ACC112 (cell line): ENCODE results near the gene GJC2.

Experiments
- H2AFZ ChIP-seq: fragments of 200-600 bp; sonication (generic); one replicate; pipeline ENCODE4 v1.6.0; 2017; ENCODE audit warnings: antibody characterized with exemption, low read length; ENCODE audit not compliant: unreplicated experiment
- H3K27ac ChIP-seq: fragments of 200-600 bp; sonication (generic); 2 replicates; pipeline ENCODE4 v1.5.1; 2014; ENCODE audit warnings: low read depth, mild to moderate bottlenecking, antibody characterized with exemption, low read length, moderate library complexity
- H3K27me3 ChIP-seq: fragments of 200-600 bp; sonication (generic); 2 replicates; pipeline ENCODE4 v1.6.1; 2014; ENCODE audit warnings: mild to moderate bottlenecking, antibody characterized with exemption, low read length, moderate library complexity, mixed read lengths; ENCODE audit not compliant: insufficient read depth
- H3K36me3 ChIP-seq: fragments of 200-600 bp; sonication (generic); 2 replicates; pipeline ENCODE4 v1.6.1; 2016; ENCODE audit warnings: mild to moderate bottlenecking, antibody characterized with exemption, low read length, moderate library complexity, mixed read lengths; ENCODE audit not compliant: insufficient read depth
- H3K4me1 ChIP-seq: fragments of 200-600 bp; sonication (generic); one replicate; pipeline ENCODE4 v1.6.1; 2016; ENCODE audit warnings: low read length, mixed read lengths; ENCODE audit not compliant: insufficient read depth, unreplicated experiment, control insufficient read depth
- H3K4me3 ChIP-seq: fragments of 200-600 bp; sonication (generic); 2 replicates; pipeline ENCODE4 v1.5.1; 2014; ENCODE audit warnings: mild to moderate bottlenecking, low read depth, low read length
- H3K79me2 ChIP-seq: fragments of 200-600 bp; sonication (generic); one replicate; pipeline ENCODE4 v1.6.0; 2016; ENCODE audit warnings: low read length; ENCODE audit not compliant: control insufficient read depth, unreplicated experiment, insufficient read depth

GJC2 gene

DNA sequence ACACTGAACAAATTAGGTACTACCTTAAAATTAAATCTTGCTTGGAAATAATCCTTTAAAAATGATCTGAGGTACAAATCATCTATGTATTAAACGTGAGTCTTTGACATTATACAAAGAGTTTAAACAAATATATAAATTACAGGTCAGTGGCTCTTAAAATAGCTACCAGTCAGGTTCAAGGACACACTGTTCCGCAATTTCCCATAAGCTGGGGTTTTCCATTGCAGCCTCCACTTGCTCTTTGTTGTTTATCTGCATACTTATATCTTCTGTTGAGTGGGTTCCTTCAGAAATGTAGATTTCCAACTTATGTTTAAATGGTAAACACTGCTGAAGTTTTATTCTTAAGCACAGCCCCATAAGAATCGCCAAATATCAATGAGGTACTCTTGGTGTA, 34.9 kb upstream of the GJC2 start:
- H3K4me1 ChIP-seq, result no peaks in the 10 kb centered on the region
- H3K36me3 ChIP-seq, result no peaks in the 10 kb centered on the region
- no peak overlapping the region for H2AFZ ChIP-seq
- no peaks in the 10 kb centered on the region for H3K27me3 ChIP-seq
- H3K4me3 ChIP-seq, result no peak overlapping the region
- H3K79me2 ChIP-seq, result no peaks in the 10 kb centered on the region
- H3K27ac ChIP-seq, result no peak overlapping the region

DNA sequence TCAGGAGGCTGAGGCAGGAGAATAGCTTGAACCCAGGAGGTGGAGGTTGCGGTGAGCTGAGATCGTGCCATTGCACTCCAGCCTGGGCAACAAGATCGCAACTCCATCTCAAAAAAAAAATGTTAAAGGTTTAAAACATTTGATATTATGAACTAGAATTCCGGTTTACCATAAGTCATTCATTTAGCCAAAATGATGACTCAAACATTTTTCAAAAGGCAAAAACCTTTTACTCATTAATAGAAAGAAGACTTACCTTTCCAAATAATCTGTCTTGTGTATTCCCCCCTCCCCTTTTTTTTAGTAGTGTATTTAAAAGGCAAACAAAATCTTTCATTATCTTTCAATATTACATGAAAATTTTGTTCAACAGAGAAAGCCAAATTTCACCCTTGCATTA, 32.4 kb upstream of the GJC2 start:
- H3K4me1 ChIP-seq, result no peaks in the 10 kb centered on the region
- H3K27ac ChIP-seq, result no peak overlapping the region
- no peaks in the 10 kb centered on the region for H3K79me2 ChIP-seq
- H3K27me3 ChIP-seq, result peaks cover 2% of the 10 kb centered on the region; the same call in 1 of the 2 replicates
- H3K4me3 ChIP-seq, result no peak overlapping the region
- no peak overlapping the region for H2AFZ ChIP-seq
- H3K36me3 ChIP-seq, result no peaks in the 10 kb centered on the region

DNA sequence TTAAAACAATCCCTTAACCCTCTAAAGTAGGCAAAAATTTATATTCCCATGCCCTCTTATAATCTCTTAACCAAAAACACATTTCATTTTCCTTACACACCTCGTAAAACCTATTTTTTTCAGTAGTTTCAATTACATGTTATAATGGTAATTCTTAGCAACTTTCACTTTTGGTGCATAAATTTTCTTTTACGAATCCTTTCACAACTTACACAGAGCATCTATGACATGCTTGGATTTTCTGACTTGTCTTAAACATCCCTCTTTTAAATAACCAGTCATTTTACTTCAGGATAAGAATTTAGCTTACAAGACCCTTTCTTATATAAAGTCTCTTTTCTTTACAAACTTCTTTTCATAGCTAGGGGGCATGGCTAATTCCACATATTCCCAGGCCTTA, 31.7 kb upstream of the GJC2 start:
- H3K4me1 ChIP-seq, result no peaks in the 10 kb centered on the region

DNA sequence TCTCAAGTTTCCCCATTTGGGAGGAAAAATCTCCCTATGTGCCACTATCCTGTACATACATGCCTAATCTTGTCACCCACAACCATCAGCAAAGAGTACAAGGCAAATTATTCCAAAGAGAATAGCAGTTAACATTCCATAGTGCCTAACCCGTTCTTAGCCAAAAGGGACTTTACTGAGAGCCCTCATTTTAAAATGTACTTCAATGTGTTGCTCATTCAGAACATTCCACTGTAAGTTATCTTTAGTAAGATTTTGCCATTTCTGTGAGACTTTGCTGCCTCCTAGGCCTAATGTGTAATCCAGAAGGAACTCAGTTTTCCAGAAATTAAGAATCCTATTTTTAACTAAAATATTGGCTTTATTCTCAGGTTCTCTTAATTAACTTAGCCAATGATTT, 29.4 kb upstream of the GJC2 start:
- Histone ChIP-seq H3K27ac (peak overlapping the region; percentile 29), H3K79me2 (no peaks in the 10 kb centered on the region), H3K4me3 (no peak overlapping the region), H3K27me3 (peaks cover 14% of the 10 kb centered on the region; the same call in 1 of the 2 replicates), H3K36me3 (no peaks in the 10 kb centered on the region), H2AFZ (no peak overlapping the region), H3K4me1 (no peaks in the 10 kb centered on the region)

More for the DNA sequence above, 31.7 kb upstream of the GJC2 start:
- Histone ChIP-seq H3K27ac (no peak overlapping the region), H3K27me3 (peaks cover 6% of the 10 kb centered on the region; the same call in 1 of the 2 replicates), H3K4me3 (no peak overlapping the region), H3K36me3 (no peaks in the 10 kb centered on the region), H3K79me2 (no peaks in the 10 kb centered on the region), H2AFZ (no peak overlapping the region)

DNA sequence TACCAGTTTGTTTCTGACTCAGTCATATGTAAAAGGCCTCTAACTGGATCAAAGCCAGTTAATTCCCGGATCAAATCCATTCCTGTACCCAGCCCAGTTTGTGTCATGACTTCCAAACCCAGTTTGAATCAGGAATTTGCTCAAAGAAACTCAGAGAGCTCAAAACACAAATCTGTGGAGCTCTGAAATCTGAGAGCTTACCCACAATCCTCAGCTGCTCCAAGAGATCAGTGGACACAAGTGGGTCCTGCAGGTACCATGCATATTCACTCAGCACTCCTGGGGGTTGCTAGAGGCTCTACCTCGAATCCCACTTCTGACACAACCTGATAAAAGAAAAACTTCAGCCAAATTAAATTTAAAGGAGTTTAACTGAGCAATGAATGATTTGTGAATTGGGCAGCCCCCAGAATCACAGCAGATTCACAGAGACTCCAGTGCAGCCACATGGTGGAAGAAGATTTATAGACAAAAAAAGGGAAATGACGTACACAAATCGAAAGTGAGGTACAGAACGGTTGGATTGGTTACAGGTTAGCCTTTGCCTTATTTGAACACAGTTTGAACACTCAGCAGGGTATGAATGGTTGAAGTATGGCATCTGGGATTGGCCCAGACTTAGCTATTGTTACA, 28.8 kb upstream of the GJC2 start:
- Histone ChIP-seq H3K4me3 (no peak overlapping the region), H3K4me1 (no peaks in the 10 kb centered on the region), H3K27me3 (peaks cover 14% of the 10 kb centered on the region; the same call in 1 of the 2 replicates), H3K27ac (peak overlapping the region; percentile 29; the same call in 1 of the 2 replicates), H2AFZ (no peak overlapping the region), H3K36me3 (no peaks in the 10 kb centered on the region), H3K79me2 (no peaks in the 10 kb centered on the region)

DNA sequence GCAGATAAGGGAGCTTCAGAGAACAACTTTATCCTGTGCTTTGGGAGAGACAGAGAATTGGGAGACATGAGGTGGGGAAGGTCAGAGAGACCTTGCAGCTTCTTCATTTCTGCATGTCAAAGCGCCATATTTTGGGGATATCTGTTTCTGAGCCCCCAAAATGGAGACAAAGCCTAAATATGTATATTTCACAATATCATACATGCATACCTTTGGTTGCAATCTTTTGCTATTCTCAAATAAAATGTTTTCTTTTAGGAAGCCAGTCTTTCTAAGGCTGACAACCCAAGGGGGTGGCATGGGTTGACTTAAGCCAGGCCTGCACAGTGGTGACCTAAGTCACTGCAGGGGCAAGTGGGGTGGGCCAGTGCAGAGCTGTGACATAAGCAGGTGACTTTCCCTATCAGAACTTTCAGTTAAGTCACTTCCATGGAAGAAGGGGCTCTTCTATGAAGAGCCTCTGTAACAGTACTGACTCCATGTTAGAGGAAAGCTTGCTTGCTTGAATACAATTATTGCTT, 26.7 kb upstream of the GJC2 start:
- Histone ChIP-seq H3K4me1 (no peaks in the 10 kb centered on the region), H3K27ac (no peak overlapping the region), H3K79me2 (no peaks in the 10 kb centered on the region), H3K27me3 (peaks cover 14% of the 10 kb centered on the region; the same call in 1 of the 2 replicates), H3K36me3 (no peaks in the 10 kb centered on the region), H2AFZ (no peak overlapping the region), H3K4me3 (no peak overlapping the region)

DNA sequence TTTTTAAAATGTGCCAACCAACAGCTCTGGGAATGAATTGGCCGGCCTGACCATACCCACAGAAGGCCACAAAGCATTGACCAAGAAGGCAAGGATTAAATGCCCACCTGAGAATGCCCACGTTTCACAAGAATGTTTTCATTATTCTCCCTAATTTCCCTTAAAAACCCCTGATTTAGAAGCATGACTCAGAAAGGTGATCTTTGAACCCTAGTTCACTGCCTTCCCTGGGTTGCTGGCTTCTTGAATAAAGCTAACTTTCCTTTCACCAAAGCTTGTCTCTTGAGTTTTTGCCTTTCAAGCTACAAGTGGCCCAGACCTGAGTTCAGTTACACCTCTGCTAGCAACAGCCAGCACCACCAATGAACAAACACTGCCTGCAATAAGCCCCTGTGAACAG, 26.2 kb upstream of the GJC2 start:
- no peak overlapping the region for H3K4me3 ChIP-seq
- H2AFZ ChIP-seq, result no peak overlapping the region
- H3K4me1 ChIP-seq, result no peaks in the 10 kb centered on the region
- no peaks in the 10 kb centered on the region for H3K36me3 ChIP-seq
- H3K79me2 ChIP-seq, result no peaks in the 10 kb centered on the region
- peaks cover 14% of the 10 kb centered on the region; the same call in 1 of the 2 replicates for H3K27me3 ChIP-seq
- H3K27ac ChIP-seq, result no peak overlapping the region

- Histone ChIP-seq H3K4me1 (no peaks in the 10 kb centered on the region), H3K4me3 (no peak overlapping the region), H3K36me3 (no peaks in the 10 kb centered on the region), H3K27ac (no peak overlapping the region), H3K79me2 (no peaks in the 10 kb centered on the region), H3K27me3 (peaks cover 14% of the 10 kb centered on the region; the same call in 1 of the 2 replicates), H2AFZ (no peak overlapping the region)
Measured at GRCh38 chr1:228125185-228125584, 24.5 kb upstream of the GJC2 start.

DNA sequence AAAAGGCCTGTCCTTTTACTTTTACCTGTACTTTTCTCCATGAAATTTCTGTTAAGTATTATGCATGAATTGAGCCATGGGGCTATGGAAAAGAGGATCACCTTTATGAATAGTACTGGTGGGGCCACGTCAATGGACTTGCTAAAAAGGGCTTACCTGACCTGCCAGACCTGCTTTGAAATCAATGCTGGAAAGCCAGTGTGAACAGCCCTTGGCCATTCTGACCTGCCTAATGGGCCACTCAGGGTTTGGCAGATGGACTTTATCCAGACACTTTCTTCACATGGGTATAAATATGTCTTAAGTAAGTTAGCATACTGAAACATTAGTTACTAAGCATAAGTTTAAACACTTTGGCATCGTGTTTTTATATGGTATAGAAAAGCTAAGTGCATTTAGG, 18.0 kb upstream of the GJC2 start:
- no peaks in the 10 kb centered on the region for H3K4me1 ChIP-seq
- no peaks in the 10 kb centered on the region for H3K79me2 ChIP-seq
- peaks cover 34% of the 10 kb centered on the region for H3K27me3 ChIP-seq
- no peak overlapping the region for H2AFZ ChIP-seq
- no peak overlapping the region for H3K4me3 ChIP-seq
- H3K27ac ChIP-seq, result no peak overlapping the region
- no peaks in the 10 kb centered on the region for H3K36me3 ChIP-seq

DNA sequence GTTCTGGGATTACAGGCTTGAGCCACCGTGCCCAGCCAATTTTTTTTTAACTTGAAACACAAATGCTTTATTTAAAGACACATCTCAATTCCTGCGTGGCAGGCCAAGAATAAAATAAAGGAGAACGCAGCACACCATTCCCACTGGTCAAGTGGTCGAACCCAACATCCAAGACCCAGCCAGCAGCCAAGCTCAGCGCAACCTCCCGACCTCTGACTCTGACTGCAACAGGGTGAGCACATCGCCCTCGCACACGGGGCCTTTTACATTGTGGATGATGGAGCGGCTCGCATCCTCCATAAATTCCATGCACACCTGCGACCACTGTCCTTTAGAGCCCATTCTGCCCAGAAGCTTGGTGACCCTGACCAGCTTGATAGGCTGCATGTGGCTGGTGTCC, 15.1 kb upstream of the GJC2 start:
- H3K36me3 ChIP-seq, result no peaks in the 10 kb centered on the region
- H2AFZ ChIP-seq, result no peak overlapping the region
- H3K4me1 ChIP-seq, result no peaks in the 10 kb centered on the region
- peaks cover 42% of the 10 kb centered on the region for H3K27me3 ChIP-seq
- H3K79me2 ChIP-seq, result no peaks in the 10 kb centered on the region
- no peak overlapping the region for H3K27ac ChIP-seq
- no peak overlapping the region for H3K4me3 ChIP-seq

DNA sequence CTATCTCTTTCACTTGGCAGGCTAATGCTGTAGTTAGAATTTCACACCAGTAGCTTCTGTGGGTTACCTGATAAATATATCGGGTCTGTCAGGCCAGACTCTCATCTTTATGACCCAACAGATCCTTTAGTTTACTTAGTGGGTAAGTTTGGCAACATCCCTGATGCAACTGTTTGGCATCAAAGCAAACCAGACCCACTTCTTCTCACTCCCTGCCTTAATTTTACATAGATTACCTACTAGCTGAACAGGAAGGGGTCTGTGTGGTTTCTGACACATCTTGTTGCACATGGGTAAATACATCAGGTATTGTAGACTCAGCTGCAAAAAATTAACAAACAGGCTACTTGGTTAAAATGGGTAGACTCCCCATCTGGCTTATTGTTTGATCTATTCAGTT, 12.8 kb upstream of the GJC2 start:
- H3K27me3 ChIP-seq, result peaks cover 42% of the 10 kb centered on the region
- no peak overlapping the region for H3K27ac ChIP-seq
- peaks cover 16% of the 10 kb centered on the region for H3K79me2 ChIP-seq
- H3K4me3 ChIP-seq, result no peak overlapping the region
- no peaks in the 10 kb centered on the region for H3K36me3 ChIP-seq
- no peak overlapping the region for H2AFZ ChIP-seq
- H3K4me1 ChIP-seq, result peaks cover 1% of the 10 kb centered on the region
